Non-pigmented ciliary epithelial cell (primary cell): Measurements from ENCODE around the gene SOWAHB.

ENCODE experiments used
- DNase-seq: peaks from one replicate; pipeline ENCODE4 v3.0.0-alpha.2; 2010; ENCODE audit warnings: low read depth

Gene SOWAHB

DNA sequence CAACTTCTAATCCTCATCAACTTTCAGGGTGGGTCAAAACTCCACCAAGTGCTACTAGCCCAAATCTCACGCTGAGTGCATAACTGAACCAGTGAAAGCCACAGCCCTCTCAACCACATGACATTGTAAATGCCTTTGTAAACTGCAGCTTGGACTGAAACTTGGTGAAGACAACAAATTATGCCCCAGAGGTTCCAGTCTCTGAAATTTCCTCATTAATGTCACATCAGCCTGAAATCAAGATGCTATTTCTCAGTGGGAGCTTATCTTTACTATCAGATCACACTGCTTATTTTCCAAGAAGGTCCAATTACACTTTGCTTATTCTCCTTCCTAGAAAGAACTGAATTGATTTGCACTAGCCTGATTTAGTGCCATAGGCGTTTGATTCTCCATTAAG is 46.6 kb downstream of the SOWAHB start:
- DNase-seq = no peak

DNA sequence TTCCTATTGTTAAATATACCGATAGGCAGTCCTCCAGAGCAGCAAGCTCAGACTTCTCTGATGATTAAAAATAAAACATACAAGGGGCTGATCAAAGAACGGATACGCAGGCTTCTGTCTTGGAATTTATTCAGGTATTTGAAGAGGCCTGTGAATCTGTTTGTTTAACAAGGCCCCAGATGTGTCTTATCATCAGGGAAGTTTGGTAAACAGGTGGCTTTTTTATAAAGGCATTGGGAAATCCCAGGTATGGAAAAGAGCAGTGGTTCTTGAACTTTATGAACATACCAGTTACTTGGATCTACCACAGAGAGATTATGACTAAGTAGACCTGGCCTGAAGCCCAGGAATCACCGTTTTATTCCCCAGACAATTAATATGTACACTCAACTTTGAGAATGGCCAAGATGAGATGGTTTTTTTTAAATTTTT is 47.9 kb downstream of the SOWAHB start:
- peak; percentile 86 for DNase-seq
